ENCODE data around the gene ORM2.
"Not testable (repeated sequence)": the region's sequence is repeated elsewhere in the genome, so short reads cannot be mapped to it uniquely, and the experiment has no call there.

Gene ORM2
- total RNA-seq = 0 reads per million in 4 donors

DNA sequence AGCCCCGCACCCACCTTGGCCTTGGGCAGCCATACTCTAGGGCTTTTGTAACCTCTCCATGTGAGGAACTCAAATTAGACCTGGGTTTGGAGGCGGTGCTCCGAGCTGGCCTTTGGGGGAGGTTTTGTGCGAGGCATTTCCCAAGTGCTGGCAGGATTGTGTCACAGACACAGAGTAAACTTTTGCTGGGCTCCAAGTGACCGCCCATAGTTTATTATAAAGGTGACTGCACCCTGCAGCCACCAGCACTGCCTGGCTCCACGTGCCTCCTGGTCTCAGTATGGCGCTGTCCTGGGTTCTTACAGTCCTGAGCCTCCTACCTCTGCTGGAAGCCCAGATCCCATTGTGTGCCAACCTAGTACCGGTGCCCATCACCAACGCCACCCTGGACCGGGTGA is at the start of gene ORM2:
TSS of gene ORM2 (plus strand) at position 245 of the 398 bp plus-strand sequence. CDS start at position 281, 36 bp downstream.
- DNase-seq = not testable (repeated sequence)

DNA sequence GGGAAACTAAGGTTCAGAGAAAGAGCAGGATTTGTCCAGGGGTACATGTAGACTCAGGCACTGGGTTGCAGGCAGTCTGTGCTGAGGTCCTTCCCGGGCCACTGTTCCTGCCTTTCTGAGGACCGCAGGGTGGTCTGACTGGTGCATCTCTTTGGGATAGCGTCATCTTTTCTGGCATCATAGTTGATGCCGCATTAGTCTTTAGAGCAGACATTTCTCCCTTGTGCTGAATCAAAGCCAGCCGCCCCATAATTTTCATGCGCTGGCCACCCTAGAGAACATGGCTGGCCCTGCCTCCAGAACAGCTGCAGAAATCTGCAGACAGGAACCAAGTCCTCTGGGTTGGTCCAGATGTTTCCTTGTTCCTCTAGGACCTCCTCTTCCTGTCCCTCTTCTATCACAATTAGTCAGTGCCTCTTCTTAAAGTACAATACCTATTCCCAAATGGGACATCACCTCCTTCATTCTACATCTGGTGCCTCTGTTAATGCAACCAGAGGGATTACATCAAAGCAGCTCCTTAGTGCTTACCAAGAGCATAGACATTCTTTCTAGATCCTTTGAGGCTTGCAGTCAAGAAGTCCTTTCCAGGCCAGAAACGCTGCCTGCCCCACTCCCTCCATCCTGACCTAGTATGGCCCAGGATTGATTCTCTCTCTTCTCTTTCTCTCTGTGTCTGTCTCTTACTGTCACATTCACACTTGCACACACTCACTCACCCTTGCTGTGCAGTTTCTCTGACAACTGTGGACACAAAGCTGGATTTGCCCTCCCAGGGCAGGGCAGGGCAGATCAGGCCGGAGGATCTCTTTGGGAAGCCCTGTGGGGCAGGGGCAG is 48.8 kb upstream of the ORM2 start:
- DNase-seq = peak in 1 of 5 donors; percentile 1

DNA sequence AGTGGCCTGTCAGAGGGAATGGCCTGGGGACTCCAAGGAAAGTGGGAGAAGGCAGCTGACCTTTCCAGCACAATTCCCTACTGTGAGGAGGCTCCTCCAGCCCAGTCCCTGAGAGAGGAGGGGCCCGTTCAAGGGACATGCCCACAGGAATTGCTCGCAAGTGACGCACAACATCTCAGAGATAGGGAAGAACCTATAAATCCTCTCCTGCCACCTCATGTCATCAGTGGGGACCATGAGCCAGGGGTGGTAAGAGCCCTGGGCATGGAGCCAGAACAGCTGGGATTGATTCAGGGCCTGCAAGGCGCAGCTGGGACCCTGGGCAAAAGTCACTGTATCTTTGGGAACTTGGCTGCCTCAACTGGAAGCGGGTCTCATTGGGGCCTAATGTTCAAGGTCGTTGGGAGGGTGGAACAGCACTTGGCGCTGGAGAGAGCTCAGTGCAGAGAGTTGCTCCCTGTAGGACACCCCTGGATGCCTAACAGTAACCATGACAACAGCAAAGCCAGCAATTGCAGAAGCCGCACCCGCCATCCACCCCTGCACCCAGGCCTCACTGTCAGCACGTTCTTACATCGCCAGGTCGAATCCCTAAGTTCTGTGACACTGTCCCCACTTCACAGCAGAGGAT is 48.1 kb upstream of the ORM2 start:
- DNase-seq = peak in 1 of 5 donors; percentile 5

DNA sequence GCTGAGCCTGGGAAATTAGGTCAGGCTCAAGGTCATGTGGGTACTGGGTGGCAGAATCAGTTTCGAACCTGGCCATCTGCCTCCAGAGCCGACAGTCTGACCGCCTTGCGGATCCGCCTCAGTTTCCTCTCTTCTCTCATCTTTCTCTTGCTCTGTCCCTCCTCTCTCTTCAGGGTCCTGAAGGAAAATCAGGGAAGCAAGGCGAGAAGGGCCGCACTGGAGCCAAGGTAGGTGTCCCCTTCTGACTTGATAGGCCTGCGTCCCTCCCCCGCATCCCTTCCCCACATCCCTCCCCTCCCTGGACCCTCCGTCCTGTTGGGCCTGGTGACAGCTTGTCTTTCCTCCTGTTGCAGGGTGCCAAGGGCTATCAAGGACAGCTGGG is 47.6 kb upstream of the ORM2 start:
- no peak for DNase-seq

DNA sequence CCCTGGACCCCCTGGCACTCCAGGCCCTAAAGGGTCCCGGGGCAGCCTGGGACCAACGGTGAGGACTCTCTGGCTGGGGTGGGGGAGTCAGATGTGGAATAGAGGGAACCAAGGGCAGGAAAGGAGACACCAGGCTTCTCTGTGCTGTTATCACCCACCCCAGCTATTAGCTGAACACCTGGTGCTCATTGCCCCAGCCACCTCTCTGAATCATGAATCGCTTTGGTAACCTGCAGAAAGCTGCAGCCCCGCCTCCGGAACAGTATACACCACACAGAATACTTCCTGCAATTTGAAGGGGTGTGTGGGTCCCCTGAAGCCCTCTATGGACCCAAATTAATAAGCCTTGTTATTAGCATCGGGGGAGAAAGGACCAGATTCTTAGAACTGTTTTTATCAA is 47.2 kb upstream of the ORM2 start:
- DNase-seq = peak in 1 of 5 donors; percentile 2

DNA sequence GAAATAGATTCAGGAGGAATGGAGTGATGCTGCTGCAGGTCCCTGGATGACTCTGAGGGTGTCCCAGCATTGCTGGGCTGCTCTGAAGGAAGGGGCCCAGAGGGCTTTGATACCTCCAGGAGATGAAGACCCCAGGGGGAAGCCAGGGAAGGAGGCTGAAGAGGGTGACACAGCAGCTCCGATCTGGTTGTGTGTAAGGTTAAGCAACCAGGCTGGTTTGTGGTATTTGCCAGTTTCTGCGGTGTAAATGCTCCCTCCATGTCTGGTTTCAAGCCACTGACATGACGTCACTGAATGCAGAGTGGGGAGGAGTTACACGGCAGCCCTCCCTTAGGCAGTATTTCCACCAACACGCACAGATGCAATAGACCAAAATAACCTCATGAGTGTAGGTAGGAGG is 46.7 kb upstream of the ORM2 start:
- DNase-seq = peak in 2 of 5 donors; percentile 4 to 36

DNA sequence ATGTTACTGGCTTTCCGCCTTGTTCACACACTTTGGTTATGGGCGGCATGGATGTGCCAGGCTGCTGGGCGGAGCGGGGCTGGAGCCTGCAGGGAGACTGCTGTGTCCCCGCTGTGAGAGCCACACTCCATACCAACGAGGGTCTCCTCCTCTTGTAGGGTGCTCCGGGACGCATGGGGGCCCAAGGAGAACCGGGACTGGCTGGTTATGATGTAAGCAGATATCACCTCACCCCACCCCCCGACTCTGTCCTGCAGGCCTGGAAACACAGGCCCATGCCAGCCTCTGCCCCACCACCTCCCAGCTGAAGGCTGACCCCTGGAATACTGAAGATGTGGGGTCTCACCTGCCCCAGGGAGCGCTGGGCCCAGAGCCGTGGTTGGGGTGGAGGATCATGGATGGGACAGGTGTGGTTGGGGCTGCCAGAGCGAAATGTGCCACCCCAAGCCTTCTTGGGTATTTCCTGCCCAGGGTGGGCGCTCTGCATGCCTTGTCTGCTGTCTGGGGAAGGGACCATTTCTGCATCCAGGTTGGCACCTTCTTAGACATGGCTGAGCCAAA is 46.0 kb upstream of the ORM2 start:
- DNase-seq = peak in 1 of 5 donors; percentile 6

DNA sequence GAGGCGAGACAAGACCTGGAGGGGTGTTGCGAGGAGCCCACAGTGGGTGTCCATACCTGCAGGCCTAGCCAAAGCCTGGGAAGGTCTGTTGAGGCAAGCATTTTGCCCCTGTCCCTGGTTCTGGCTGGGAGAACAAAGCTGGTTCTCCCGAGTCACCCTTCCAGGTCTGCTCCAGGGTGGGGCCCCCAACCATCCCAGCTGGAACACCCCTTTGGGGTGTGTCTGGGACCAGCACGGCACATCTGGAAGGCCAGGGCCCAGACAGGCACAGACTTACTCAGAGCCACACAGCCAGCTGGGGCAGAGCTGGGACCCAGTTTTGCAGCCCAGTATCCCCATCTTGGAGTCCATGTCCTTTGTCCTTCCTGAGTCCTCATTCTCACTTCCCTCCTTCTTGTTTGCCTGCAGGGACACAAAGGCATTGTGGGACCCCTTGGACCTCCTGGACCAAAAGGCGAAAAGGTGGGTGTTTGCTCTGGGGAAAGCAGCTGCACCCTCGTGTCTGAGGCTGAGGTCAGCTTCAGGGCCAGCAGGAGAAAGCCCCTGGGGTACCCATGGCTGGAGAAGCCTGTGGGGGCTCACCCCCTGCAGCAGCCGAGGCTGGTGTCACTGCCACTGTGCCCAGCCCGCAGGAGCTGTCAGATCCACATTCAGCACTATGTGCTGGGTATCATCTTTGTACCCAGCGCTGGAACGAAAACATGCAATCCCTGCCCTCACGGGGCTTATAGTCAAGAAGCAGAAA is 45.2 kb upstream of the ORM2 start:
- DNase-seq = peak in 1 of 5 donors; percentile 3

DNA sequence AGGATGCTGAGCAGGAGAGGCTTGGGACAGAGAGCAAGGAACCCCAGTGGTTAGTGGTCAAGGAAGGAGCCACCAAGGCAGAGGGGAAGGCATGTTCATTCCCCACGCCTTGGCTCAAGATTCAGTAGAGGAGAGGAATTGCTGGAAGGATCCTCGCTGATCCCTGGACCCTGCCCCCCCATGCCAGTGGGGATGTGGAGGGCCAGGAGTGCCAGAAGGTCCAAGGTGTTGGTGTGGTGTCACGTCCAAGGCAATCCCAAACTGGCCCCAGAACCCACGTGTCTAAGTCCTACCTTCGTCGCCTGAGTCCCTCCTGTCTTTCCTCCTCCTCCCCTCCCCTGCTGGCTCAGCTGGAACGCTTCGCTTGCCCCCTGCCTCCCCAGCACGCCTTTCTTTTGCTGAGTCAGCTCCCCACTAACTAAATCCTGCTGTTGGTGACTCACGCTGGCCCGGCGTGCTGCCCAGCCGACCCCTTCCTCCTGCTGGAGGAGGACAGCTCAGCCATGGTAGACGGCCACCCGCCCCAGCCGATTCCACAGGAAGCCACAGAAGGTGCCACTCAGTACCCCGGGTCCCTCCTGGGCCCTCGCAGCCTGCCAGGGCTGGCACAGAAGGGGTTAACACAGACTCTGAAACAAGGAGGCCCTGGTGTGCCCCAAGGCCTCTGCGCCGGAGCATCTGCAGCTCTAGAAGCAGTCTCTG is 44.4 kb upstream of the ORM2 start:
- peak in 1 of 5 donors; percentile 5 for DNase-seq

DNA sequence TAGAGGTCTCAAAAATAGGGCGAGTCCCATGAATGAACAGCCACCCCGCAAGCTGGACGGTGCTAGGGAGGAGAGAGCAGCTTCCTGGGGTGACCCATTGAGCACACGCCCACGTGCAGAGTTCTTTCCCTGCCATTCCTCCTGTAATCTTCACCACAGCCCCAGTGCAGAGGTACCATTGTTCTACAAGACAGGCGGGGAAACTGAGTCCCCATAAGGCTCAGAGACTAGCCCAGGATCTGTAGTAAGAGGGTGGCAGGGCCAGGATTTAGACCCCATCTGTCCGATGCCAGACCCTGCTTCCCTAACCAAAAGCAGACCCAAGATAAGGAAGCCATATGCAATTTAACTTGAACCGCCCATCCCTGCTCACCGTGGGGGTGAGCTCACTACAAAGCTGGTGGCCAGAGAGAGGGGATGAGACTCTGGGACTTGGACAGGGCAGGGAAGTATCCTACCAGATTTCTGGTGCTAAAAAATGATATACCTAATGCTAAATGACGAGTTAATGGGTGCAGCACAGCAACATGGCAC is 43.5 kb upstream of the ORM2 start:
- peak in 1 of 5 donors; percentile 2 for DNase-seq

DNA sequence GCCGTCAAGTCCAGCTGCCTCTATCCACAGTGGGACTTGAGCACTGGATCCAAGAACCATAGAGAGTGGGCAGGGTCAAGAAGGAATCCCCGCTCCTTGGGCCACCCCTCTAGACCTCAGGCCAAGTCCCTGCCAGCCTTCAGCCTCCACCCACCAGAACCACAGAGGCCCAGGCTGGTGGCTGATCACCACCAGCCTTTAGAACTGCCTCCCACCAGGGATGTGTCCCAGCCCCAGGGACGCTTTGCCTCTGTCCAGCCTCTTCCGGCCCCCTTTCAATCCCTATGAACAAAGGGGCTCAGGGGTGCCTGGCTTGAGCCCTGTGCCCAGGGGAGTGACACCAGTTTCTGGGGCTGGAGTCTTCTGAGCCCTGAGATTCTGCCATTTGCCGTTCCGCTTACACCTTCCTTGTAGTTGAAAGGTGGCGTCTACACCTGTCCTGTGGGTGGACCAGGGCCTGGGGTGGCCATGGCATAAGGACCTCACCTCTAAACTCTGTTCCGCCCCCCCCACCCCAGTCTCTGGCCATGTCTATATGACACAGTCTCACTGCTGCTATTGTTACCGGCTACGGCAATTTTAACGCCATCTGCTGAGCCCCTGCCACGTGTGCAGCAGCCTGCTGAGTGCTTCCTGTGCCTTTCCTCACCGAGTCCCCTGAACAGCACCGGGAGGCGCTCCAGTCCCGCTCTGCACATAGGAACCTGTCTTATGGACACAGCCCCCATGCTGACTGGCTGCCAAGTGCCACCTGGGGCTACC is 42.5 kb upstream of the ORM2 start:
- DNase-seq = peak in 1 of 5 donors; percentile 9

DNA sequence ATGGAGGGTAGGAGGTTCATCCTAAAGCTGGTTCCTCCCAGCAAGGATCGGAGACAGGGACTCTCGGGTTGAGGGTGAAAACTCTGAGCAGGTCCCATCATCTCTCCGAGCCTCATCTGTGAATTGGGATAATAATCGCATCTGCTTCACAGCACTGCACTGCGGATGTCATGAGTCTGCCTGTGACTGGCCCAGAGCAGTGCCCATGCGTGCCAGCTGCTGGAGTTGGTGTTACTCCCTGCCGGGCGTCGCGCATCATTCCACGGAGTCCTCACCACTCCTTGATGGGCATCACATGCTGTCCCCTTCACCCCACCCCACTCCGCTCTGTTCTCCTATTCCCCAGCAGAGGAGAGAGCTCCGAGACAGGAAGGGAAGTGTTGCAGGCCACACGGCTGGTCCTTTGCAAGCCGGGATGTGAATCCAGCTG is 41.9 kb upstream of the ORM2 start:
- peak in 1 of 5 donors; percentile 6 for DNase-seq

DNA sequence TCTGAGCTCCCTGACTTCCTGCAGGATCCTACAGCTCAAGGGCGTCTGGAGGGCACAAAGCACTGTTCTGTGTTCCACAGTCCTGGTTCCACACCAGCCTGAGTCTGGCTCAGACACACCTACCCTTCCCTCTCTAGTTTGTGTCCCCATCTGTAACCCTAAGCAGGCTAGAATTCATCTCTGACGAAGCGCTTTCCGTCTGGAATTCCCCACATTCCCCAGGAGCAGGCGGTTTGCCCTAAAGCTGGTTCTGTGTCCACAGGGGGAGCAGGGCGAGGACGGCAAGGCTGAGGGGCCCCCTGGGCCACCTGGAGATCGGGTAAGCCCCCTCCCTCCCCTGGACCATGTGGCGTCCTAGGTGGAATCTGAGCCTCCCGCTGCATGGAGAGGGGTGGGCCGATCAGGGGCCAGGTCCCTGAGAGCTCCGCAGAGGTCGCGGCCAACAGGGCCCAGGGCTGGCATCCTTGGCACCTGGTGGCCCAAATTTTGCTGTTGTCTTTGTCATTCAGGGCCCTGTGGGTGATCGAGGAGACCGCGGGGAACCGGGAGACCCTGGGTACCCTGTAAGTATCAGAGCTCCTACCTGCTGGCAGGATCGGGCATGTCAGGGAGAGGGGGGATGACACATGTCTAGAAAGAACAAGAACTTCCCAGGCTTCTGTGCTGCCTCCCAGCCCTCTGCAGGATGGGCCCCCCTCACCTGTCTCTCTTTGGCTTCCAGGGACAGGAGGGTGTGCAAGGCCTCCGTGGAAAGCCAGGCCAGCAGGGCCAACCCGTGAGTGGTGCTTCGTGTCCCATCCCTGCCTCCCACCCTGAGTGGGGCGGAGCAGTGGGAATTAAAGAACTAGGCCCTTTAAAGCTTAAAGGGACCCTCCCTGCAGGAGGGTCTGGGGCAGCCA is 41.2 kb upstream of the ORM2 start:
- DNase-seq = no peak

DNA sequence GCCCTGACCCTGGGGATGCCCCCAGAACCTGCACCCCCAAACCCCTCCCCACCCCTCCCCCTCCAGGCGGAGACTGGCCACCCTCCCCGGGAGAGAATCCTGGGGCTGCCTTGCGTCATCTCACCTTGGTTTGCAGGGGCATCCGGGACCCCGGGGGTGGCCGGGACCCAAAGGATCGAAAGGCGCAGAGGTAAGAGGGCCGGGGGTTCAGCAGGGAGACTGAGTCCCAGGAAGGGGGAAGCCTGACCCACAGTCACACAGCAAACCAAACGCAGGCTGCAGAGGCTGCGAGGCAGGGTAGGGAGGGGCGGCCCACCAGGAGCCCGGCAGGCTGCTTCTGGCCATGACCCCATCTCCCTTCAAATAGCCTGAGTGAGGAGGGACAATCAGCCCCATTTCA is 40.6 kb upstream of the ORM2 start:
- no peak for DNase-seq

DNA sequence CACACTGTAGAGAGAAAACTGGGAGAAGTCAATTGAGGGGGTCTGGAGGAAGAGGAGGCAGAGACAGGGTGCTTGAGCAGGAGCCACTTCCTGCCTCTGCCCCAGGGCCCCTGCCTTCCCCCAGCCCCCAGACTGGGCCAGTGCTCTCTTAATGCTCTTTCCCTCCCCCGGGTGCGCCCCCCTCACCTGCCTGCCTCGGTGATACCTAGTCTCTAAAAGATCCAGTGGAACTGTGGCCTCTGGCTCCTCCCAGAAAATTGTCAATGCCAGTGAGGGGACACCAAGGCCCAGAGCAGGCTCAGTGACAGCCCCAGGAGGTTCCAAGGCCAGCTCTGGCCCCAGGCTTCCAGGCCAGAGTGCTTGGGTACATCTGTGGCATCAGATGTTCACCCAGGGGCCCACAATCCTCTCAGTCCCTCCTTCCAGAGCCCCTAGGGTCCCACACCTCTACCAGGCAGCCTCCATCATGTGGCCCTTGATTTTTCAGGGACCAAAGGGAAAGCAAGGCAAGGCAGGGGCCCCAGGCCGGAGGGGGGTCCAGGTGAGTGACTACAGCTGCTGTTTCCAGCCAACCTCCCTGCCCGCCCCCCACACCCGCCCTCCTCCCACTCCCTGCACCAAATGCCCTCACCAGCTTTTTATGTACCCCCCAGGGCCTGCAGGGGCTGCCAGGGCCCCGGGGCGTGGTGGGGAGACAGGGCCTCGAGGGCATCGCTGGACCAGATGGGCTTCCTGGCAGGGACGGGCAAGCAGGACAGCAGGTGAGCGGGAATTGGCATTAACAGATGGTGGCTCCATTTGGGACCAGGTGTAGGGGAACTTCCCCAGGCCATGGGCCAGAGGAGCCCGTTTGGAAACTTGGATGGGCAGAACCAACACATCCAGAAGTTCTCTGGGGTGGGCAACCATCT is 39.8 kb upstream of the ORM2 start:
- no peak for DNase-seq

DNA sequence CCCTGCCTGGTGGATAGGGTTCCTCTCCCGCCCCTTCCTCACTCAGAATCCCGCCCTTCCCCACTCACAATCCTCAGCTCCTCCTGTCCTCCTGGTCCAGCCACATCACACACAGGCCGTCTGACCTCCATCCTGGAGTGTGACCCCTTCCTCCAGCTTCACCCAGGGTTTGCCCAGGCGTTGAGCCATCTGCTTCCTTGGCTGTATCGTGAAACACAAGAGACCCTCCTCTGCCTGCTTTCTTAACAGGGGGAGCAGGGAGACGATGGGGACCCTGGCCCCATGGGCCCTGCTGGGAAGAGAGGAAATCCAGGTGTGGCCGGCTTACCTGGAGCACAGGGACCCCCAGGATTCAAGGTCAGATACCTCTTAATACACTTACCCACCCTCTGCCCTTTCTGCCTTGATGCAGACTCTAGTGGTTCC is 39.1 kb upstream of the ORM2 start:
- DNase-seq = no peak

DNA sequence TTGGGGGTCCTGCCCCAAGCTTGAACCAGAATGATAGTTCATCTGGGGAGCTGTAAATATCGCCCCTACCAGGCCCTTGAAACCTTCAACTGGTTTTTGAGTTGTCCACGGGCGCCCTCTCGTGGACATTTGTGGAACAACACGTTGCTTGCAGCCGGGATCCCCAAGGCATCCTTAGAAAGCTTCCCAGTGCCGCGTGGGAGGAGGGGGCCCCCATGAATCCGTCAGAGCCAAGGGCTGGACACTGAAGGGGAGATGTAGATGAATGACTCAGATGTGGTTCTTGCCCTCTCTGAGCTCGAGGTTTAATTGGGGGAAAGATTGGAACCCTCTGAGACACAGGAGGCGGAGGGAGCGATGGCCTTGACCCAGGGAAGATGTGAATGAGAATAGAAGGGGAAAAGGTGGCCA is 38.6 kb upstream of the ORM2 start:
- peak in 4 of 5 donors; percentile 40 to 61 (median 54) for DNase-seq

DNA sequence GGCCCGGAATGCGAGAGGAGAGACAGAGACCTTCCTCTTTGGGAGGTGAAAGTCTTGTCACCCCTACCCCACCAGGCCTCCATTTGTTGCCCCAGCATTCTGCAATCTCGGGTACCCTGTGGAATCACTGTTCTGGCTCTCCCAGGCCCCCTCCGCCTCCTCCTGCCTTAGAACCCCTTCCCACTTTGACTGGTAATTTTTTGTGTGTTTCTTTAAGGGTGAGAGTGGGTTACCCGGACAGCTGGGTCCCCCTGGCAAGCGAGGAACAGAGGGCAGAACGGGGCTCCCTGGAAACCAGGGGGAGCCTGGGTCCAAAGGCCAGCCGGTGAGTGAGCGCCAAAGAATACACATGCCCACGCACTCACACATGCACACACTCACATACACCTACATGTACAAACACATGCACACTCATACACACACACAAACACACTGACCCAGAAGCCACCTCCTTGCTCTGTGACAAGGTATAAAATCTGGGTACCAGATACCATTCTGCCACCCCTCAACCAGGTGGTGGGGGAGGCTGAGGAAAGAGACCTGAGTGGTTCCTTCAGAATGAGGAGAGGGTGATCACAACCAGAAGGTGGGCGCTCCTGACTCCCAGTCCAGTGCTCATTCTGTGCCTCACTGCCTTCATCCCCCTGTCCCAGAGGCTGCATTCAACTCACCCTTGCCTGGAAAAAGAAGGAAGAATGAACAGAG is 37.6 kb upstream of the ORM2 start:
- no peak for DNase-seq
